ENCODE results near the gene ABHD14A.

ABHD14A gene

DNA sequence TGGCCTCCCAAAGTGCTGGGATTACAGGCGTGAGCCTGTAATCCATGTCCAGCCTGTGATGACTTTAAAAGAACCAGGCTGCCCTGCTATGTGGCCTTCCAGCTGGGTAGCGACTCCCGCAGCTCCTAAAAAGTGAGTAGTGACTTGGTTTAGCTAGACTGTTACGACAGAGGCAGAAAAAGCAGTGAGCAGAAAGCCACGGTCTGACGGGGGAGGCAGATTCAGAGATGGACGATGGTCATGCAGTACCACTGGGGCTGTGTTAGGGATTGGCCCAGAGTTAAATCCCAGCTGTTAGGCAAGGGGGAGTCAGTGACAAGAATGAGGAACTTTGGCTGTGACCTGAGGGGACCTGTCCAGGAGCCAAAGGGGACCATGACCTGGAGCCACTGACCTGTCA, 23.9 kb downstream of the ABHD14A start:
- no peak for DNase-seq

DNA sequence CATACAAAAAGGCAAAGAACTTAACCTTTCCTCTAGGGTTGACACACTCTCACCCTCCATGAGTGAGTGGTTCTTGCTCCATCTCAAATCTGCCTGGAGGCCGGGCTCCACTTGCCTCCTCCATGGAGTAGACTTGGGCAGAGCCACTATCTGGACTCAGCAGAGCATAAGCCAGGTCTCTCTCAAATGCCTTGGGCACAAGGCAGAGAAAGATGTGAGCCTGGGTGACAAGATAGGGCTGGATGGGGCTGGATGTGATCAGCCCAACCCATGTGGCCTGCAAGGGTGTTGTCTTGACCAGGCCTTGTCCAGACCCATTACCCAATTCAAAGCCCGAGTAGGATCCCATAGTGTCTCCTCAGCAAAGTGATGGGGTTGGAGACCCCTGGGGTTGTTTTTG, 25.0 kb downstream of the ABHD14A start:
- no peak for DNase-seq

DNA sequence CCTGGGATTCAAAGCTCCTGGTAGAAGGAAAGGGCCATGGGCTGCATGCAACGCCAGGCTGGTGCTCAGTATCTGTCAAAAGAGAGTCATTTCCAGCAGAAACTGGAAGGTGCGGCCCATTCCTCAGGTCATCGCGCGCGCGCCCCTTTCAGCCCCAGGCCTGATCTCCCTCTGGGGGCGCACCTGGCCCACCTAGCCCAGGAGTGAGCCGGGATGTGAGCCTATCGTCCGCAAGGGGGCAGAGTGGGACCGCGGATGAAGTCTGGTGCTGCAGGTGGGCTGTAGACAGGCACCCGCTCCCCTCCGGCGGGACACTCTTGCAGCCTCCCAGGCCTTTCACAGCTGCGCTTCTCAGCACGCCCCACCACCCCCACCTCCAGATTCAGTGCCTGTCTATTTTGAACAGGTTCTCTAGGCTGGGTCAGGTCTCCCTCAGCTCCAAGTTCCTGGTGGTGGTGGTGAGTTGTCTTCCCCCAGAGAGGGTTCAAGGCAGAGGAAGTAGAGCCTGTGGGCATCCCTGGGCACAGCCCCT, 26.6 kb downstream of the ABHD14A start:
- peak; percentile 96 for DNase-seq

DNA sequence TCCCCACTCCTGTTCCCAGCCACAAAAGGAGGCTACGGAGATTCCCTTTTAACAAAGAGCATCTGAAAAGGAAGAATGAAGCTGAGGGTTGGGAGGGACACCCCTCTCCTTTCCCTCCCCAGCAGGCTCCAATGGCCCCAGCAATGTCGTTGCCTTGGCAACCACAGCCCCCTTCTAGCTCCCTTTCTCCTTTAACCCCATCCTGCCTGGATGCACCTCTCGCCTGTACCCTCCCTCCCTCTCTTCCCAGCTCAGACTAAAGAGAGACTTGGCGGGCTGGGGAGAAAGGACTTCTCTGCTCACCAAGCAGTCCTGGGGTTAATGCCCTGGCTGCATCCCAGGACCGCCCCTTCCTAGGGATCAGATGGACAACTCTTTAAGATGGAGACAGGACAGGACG, 27.9 kb downstream of the ABHD14A start:
- no peak for DNase-seq

DNA sequence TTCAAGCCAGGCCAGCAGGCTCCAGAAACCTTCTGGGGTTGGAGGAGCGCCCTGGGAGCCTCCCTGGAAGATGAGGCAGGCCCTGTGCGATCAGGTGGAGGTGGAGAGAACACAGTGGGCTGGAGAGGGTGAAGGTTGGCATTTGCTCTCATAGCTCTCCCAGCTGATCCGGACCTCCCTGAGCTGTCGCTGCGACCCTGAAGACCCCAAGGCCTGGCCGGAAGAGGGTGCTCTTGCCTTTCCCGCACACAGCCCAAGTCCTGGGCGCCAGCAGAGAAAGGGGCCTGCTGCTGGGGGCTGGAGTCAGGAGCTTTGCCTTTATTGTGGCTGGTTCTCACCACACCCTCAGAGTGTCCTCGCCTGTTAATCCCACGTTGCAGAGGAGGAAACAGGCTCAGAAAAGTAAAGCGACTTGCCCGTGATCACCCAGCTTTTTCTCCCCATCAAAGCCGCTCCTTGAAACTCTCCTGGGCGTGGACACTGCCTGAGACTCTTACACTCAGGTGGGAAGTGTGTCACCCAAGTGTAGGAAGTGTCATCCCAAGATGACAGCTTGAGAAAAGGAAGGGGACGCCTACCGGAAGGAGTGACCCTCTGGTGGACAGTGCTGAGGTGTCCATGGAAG, 29.4 kb downstream of the ABHD14A start:
- no peak for DNase-seq

DNA sequence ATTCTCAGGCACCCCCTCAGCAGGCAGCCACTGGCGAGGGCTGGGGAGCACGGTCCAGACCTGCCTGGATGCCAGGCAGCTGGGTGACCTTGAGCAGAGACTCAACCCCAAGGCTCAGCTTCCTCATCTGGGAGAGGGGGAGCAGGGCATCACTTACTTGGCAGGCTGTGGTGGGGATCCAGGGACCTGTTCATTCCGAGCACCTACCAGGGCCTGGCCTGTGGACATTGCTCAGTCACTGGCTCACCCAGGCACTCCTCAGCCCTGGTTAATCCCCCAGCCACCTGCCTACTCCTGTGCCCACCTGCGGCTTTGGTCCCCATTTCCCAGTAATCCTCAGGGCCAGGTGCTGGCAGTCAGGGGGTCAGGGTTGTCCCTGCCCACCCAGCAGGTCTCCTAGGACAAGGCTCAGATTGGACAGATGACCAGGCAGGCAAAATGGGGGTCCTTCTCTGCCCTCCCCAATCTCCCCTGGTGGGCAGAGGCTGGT, 30.1 kb downstream of the ABHD14A start:
- DNase-seq = no peak

DNA sequence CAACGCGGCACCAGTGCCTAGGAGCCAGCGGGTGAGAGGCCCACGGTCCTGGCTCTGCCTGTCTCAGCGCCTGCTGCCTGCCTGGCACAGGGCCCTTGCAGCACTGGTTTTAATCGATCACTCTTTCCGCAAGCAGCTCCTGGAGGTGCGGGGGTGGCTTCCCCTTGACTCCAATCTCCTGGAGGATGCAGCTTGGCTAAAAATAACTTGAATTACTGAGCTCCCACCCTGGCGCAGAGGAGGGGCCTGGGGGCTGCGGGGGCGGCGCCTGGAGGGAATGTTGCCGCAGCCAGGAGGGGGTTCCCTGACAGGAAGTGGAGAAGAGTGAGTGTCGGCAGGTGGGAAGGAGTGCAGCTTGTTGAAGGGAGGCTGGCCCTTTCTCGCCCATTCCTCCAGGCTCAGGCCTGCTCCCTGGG, 30.7 kb downstream of the ABHD14A start:
- DNase-seq = no peak

DNA sequence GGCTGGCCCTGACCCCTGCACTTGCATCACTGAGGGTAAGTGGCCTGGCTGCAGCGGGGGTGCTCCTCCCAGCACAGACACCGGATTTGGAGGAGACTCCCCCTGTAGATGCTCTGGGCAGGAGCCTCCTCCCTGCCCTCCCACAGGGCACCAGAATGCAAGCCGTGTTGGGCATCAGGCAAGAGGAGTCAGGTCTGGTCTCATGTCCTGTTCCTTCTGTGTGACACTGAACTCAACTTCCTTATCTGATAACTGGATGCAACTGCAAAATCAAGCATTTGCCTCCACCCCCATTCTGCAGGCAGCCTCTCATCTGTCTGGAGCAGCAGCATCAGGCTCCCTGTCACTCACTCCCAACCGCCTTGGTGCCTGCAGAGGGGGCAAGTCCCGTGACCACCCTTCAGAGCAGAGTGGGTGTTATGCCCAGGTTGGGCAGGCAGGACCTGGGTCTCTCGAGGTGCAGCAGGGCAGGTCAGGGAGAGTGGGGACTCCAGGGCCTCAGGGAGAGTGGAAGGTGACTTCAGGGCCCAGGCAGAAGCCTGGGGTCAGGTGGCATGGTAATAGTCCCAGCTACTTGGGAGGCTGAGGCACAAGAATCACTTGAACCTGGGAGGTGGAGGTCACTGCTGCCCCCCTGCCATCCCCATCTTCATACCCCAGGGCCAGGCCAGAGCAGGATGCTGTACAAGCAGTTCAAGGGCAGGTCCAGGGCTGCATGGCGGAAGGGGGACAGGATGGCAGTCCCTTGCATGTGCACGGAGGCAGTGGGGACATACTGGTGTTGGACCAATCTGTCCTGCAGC, 31.4 kb downstream of the ABHD14A start:
- DNase-seq = no peak

DNA sequence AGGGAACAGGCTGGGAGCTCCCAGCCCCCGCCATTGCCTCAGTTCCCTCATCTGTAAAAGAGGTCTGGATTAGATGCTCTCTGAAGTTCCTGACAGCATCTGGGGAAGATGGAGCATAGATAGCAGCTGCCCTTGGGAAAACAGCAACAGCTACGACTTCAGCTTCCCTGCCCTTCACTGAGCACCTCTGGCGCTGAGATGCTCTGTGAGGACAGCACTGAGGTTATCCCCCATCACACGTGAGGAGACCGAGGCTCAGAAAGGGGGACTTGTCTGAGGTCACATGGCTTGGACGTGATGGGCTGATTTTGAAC, 31.9 kb downstream of the ABHD14A start:
- DNase-seq = no peak

DNA sequence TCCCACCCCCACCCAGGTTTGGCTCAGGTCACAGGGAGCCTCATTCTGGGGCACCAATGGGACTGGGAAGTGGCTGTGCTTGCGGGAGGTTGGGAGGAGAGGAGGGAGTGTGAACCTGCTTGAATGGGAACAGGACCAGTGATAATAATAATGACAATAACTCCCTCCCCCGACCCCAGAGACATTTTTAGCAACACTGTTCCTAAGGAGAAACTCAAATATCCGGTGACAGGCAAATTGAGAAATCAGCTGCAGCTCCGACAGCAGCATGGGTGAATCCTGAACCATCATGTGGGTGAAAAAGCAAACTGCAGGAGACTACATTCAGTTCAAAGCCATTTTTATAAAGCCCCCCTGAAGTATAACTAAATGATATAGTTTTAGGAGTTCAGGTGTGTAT, 32.4 kb downstream of the ABHD14A start:
- DNase-seq = no peak

DNA sequence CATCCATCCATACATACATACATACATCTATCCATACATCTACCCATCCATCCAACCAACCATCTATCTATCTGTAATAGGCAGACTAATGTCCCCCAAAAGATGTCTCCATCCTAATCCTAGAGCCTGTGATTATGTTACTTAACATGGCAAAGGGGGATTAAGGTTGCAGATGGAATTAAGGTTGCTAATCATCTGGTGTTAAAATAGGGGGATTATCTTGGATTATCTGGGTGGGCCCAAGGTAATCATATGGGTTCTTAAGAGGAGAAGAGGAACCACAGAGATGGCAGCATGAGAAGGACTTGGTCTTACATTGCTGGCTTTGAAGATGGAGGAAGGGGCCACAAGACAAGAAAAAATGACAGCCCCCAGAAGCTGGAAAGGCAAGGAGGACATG, 35.6 kb downstream of the ABHD14A start:
- DNase-seq = no peak

DNA sequence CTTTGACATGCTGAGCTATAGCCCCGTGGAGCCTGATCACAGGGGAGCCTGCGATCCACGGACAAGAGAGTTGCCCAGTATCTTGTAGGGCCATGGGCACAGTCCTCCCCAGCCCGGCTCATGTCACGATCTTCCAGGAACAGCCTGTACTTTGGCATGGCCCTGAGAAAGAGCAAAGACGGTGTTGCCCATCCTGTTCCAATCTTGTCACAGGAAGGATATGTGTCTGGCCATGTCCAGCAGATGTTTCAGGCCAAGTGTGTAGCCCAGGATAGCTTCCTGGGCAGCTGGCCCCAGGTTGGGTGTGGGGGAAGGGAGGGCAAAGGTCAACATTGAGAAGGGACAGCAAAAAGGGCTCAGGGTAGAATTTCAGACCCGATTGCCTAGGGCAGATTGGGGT, 37.8 kb downstream of the ABHD14A start:
- no peak for DNase-seq

DNA sequence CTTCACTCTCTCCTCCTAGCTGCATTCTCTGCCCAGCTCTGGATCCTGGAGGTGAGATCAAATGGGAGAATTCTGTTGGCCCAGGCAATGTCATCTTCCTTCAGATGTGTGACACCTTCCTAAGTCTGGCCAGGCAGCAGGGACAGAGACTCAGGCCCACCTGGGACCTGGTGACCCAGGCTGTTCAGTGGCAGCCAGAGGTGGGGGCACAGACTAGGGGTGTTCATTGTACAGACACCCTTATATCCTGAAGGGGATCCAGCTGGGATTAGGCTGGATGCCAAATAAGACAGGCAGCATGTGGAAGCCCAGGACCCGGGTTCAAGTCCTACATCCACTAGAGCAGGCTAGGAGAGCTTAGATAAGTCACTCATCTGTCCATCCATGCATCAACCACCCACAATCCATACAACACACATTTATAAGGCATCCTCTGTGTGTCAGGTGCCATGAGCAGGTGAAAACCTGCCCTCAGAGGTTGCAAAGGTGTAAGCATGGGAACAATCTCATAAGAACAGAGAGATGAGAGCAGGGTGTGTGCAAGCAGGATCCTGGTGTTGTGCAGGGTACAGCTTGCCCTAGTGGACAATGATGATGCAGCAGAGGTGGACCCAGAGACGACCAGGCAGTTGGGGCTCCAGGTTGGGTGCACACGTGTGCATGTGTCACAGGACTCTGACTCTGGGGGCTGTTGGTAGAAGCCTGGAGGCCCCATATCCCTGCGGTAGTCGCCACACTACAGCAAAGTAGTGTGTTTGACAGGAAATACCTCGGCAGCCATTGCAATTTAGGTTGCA, 39.1 kb downstream of the ABHD14A start:
- no peak for DNase-seq

DNA sequence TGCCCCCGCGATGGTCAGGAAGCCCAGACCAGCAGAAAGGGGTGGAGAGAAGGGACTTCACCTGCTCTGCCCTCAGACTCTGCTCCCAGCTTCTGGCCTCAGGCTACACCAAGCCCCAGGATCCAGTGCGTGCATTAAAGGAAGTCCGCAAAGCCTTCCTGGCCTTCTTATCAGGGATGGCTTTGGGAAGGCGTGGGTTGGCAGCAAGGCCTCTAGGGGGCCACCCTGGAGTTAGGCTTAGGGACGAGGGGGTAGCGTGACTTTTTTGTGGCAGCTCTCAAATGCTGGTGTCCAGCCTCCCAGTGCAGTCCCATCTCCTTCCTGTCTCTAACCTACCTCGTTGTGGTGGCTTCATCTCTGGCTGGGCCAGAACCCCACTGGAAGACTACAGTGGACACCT, 39.7 kb downstream of the ABHD14A start:
- DNase-seq = no peak

DNA sequence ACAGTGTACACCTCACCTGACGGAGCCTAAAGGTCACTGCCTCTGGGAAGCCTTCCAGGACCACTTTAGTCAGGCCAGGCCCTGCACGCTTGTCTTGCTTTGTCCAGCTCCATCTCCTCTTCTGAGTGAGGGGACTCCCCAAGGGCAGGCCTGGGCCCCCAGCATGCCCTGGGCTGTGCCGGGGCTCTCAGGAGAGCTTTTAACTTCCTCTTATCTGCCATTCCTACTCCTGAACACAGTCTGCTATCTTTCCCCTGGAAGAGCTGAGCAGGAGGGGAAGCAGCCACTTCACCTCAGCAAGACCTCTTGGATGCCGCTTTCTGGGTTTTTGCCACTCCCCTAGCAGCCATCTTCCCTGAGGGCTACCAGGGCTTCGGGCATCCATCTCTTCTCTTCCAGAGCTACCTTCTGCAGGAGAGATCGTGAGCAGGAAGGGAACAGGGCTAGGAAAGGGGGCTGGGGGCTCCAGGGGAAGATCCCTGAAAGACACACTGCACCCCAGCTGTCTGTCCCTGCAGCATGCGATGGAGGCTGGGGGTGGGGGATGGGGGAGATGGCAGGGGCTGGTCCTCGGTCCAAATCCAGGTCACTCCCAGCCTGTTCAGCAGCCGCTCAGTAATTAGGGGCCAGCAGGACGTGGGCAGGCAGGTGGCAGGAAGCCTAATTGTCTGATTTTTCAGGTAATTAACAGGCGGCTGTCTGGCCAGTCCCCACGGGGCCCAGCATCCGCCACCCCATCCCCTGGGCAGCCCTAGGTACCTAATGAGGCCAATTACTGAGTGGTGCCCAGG, 40.8 kb downstream of the ABHD14A start:
- DNase-seq = no peak

DNA sequence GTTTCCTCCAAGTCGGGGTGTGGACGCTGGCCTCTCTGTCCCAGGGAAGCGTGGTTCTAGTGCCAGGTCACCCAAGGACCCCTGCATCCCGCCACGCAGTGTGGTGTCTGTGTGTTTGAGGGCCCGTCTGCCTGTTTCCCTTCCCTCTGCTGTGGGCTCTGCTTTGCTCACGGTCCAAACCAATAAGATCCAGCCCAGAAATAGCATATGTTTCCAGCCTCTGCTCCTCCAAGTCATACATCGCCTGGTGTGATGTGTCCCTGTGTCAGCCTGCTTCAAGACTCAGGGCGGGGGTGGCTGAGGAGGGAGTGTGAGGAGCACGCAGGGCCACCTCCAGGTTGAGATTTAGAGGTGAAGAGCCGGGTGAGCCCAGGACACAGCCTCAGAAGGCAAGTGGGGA, 42.7 kb downstream of the ABHD14A start:
- no peak for DNase-seq

DNA sequence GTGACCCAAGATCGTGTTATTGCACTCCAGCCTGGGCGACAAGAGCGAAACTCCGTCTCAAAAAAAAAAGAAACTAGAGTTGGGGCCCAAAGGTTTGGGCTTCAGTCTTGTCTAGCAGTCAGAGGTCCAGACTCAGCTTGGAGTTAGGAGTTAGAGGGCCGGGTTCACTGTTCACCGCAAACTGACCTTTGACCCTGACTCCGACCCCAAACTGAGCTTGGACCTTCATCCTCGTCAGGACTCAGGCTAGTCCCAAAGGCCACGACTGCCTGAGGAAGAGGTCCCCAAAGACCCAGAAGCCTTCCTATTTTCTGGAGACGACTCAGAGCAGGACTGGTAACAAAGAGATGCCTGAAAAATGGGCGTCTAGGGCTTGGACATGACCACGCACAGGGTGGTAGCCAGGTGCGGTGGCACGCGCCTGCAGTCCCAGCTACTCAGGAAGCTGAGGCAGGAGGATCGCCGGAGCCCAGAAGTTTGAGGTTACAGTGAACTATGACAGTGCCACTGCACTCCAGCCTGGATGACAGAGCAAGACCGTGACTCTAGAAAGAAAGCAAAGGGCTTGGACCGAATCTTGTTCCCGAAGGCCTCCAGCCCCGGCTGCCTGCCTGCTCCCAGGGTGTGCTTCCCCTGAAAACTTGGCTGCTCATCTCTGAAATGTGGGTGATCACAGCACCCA, 43.6 kb downstream of the ABHD14A start:
- no peak for DNase-seq

DNA sequence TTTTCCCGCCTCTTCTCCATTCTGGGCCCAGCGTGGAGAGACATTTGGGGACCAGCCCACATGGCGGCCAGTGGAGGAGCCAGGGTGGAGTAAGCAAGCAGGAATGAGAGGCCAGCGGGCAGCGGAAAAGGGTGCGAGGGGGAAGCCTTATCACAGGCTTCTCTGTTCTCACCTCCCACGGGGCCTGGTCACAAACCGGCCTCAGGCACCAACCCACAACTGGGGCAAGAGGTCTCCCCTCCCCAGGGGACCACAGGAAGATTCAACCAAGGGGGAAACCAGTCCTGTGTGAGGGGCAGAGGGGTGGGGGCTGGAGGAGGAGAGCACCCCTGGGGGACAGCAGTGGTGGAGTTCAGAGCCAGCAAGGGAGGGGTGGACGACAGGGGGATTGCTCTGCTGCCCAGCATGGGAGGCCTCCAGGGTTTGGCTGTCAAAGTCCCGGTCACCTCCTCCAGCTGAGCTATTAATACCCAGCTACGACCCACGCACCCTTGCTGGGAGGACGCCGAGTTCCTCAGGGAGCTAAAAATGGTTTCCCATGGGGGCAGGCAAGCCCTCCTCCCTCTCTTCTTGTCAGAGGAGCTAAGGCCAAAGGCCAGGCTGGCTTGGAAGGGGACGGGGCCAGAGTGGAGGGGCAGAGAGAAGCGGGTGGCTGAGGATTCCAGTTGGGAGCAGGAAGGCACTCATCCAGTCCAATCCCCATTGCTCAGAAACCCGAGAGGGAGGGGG, 44.7 kb downstream of the ABHD14A start:
- no peak for DNase-seq

DNA sequence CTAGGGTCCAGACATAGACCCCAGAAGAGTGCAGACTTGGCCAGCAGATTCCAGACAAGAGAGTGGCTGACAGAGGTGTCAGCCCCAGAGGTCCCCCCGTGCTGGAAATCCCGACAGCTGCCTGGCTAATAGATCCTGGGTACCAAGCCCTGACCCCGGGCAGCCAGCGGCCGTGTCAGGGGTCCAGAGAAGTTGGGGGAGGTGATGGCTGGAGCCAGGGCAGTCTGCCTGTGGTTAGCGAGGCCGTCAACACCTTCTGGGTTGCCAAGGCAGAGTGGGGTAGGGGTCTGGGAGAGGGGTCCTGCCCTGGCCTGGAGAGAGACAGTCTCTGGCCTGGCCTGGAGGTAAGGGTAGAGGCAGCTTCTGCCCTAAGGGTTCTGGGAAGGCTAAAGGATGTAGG, 45.9 kb downstream of the ABHD14A start:
- no peak for DNase-seq

DNA sequence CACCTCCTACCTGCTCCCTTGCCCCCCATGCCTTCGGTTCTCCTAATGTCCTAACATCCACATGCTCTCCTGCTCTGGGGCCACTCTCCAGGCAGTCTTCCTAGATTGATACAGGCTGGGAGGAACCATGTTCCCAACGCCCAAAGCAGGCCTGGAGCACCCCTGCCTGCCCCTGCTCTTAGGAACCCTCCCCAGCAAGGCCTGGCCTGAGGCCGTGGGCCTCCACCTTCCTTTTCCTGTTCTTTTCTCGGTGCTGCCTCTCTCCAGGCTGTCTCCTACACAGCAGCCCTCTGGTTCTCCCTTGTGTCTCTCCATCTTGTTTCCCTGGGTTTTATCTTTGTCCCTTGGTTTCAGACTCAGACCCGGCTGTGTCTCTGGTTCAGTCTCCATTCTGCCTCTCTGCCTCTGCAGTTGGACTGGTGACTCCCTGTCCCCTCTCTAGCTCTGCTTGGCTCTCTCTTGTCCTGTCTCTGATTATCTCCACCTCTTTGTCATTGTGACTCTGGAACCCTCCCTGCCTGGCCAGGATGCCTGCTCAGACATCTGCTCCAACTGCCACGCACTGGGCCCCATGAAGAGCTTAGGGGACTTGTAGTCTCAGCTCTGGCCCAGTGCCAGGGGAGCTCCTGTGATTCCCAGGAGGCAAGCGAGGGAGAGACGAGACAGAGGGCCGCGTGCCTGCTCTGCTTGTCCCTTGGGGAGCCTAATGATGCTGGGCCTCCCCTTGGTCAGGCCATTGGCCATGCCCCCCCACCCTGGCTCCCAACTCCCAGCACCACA, 46.8 kb downstream of the ABHD14A start:
- DNase-seq = no peak

Measured in activated CD8-positive, alpha-beta memory T cell treated with anti-CD3 and anti-CD28 coated beads for 24 hours (primary cell).